HG03460 (cell line): ENCODE results near the gene JUN.
"Not testable (repeated sequence)": the region's sequence is repeated elsewhere in the genome, so short reads cannot be mapped to it uniquely, and the experiment has no call there.

ENCODE experiments used
- ATAC-seq: cut with Tn5 transposase; IDR thresholded peaks from one replicate; pipeline ENCODE4 v1.9.1; 2021; ENCODE audit not compliant: unreplicated experiment

JUN gene

GRCh38 chr1:58809325-58810010 is 25.6 kb upstream of the JUN start:
- no peak for ATAC-seq

DNA sequence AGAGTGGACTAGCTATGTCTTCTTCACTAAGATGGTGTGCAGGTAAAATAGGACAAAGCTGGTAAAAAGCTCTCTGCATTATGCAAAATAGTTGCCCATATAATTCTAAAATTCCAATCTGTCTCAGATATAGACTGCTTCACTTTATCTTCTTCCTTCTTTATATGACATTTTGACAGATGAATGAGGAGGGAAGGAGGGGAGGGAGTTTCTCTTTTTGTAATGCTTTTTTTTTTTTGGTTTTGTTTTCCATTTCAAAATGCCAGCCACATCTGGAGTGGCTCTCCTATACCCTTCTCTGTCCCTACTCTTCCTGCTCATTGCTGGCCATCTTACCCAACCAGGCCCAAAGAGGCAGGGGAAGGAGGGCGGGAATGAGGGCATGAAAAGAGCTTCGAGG is 24.2 kb upstream of the JUN start:
- no peak for ATAC-seq

GRCh38 chr1:58805716-58806571 is 22.1 kb upstream of the JUN start:
- ATAC-seq = peak; percentile 64

- no peak for ATAC-seq
These were observed 21.2 kb upstream of the JUN start for GRCh38 chr1:58804853-58805565.

GRCh38 chr1:58803858-58804257 is 20.0 kb upstream of the JUN start:
- ATAC-seq = no peak

DNA sequence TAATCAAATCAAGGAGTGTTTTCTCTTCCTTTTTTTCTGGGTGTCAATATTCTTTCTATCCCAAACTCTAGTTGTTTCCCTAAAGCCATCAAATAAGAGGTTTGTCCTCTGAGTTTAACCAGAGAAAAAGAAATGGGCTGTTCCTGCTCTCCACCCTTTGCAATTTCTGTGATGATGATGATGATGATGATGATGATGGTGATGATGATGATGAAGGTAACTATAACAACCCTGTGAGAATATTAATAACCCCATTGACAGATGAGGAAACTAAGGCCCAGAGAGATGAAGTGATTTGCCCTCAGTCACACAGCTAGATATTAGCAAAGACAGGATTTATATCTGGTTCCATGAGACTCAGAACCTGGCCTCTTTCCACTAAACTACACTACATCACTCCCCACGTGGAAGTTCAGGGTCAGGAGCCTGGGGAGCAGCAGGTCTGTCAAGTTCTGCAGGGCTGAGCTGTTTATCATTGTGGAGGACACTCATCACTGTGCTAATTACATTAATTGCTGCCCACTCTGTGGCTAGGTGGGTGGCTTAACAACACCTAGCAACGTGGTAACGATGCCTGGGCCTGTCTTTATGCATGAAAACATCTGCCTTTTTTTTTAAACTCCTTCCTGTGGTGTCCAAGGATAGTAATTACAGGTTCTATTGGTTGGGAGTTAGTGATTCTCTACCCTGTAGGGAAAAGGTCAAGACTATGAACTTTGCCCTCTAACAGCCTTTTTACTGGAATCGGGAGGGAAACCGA is 19.0 kb upstream of the JUN start:
- no peak for ATAC-seq

DNA sequence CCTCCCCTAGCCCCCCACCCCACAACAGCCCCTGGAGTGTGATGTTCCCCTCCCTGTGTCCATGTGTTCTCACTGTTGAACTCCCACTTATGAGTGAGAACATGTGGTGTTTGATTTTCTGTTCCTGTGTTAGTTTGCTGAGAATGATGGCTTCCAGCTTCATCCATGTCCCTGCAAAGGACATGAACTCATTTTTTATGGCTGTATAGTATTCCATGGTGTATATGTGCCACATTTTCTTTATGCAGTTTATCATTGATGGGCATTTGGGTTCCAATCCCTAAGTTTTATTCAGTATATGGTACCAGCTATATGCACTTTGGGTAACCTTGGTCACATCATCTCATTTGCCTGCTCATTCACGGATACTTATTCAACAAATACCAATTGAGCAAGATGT is 17.4 kb upstream of the JUN start:
- ATAC-seq = not testable (repeated sequence)

DNA sequence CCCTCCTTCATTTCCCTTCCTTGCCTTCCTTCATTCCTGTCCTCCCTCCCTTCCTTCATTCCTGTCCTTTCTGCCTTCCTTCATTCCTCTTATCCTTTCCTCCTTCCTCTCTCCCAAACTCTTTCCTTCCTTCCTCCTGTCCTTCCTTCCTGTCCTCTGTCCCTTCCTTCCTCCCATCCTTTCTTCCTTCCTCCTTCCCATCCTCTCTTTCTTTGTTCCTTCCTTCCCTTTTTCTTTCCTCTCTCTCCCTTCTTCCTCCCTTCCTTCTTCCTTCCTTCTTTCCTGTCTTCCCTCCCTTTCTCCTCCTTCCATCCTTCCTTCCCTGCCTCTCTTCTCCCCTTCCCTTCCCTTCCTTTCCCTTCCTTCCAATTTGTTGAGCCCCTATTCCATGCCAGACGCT is 15.8 kb upstream of the JUN start:
- ATAC-seq = no peak

DNA sequence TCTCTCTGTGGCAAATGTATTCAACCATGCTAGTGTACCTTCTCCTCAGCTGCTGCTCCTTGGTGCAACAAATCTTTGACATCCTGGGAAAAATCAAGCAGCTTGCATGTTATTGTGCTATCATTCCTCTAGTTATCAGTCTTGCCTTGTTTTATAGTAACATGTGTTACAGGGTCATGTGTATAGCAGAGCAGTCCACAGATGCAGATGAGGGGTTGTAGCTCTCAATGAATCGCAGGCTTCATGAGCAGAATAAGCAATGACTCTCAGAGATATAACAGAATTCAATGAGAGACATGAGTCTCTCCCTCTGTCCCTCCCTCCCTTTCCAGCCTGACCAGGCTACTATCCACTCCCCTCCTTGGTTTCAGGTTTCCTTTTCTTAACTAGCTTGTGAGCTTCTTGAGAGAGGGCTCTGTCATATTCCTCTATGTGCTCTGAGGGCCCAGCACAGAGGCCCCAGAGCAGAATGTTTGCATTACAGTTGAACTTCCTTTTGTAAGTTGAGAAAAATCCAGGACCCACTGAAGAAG is 15.1 kb upstream of the JUN start:
- no peak for ATAC-seq

DNA sequence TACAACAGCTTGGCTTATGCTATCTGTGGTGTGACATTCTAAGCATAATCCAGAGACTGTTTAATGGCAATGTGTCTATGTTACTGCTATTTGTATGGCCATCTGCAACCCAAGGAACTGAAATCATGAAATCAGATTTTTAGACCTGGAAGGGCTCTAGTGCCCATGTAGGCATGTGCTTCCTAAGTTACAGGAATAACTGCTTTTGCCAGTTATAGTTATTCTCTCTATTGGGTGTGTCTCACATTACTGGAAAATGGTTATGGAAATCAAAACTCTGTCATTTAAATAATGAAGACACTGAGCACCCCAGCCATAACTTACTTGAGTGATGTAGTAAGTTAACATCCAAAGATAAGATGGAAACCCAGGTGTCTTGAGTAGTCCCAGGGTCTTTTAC is 12.6 kb upstream of the JUN start:
- ATAC-seq = no peak

DNA sequence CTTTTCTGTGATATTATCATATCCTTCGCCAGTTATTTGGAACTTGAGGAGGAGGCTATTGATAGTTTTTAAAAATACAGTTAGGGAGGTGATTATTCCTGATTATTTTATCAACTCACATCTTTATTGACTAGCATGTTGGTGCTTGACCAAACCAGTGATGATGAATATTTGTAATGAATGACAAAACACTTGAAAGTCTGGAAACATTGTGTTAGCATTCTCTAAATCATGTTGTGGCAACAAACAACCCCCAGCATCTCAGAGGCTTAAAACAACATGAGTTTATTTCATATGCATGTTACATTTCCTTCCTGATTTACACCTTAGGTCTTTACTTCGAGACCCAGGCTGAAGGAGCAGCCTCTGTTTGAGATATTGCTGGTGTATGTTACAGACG is 10.7 kb upstream of the JUN start:
- ATAC-seq = no peak

- ATAC-seq = no peak
These were observed 9.0 kb upstream of the JUN start for GRCh38 chr1:58792846-58793245.

- ATAC-seq = no peak
These were observed 7.3 kb upstream of the JUN start for GRCh38 chr1:58791106-58791505.

GRCh38 chr1:58789996-58790660 is 6.3 kb upstream of the JUN start:
- no peak for ATAC-seq

DNA sequence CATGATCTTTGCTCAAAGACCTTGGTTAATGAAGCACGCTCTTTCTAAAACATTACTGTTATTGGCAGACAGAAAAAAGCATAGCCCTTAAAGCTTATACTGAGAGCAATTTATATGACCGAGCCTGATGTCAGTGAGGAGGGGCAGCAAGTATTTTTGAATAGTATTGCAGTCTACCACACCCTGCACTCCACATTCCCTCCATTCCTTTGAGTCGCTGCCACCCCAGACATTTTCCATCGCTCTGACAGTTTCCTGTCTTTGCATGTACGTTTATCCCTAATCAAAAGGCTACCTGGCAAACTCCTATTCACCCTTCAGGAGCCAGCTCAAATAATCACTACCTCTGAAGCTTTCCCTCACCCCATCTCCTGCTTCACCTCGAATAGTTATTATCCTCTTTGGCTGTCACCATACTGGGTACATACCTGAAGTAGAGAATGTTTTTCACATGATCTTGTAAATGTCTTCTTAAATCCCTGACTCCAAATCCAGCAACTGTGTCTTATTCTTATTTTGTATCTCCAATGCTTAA is 5.5 kb upstream of the JUN start:
- ATAC-seq = no peak

GRCh38 chr1:58788259-58788658 is 4.4 kb upstream of the JUN start:
- ATAC-seq = no peak

DNA sequence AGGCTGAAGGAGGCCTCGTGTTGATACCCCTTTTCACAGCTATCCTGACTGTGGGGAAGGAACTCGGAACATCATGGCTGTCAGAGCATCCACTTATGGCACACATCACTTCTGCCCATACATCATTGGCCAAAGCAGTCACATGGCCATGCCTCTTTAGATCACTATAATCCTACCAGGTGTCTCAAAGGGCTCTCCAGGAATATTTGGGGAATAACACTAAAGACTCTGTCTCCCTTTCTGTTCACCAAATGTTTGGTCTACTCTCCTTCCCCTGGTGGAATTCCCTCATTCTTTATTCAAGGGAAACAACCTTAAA is 3.0 kb upstream of the JUN start:
- no peak for ATAC-seq

DNA sequence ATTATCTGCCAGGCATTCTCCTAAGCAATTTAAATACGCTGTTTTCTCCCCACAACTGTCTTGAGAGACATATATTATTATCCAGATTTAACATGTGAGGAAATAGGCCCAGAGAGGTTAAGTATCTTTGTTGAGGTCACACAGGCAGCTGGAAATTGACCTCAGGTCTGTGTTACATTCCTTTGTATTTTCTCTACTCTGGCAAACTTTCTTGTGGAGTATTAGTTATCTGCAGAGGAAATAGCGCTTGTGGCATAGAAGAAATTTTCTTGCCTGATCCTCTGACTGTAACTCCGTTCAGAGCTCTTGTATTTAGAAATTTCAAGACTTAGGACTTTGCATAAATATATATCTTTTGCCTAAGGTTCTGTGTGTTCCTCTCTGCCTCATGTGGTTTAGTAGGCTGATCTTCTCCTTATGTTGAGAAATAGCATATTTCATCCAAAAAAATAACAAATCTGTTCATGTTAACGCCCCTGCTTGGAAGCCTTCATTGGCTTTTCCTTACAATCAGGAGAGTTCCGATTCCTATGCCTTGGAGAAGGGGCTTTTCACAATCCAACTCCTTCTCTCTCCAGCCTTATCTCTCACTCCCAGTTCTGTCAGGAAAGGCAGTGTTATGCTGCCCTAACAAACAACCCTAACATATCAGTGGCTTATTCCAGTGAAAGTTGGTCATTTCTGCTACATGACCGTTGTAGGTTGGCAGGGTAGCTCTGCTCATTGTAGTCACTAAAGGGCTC is 2.5 kb upstream of the JUN start:
- no peak for ATAC-seq

DNA sequence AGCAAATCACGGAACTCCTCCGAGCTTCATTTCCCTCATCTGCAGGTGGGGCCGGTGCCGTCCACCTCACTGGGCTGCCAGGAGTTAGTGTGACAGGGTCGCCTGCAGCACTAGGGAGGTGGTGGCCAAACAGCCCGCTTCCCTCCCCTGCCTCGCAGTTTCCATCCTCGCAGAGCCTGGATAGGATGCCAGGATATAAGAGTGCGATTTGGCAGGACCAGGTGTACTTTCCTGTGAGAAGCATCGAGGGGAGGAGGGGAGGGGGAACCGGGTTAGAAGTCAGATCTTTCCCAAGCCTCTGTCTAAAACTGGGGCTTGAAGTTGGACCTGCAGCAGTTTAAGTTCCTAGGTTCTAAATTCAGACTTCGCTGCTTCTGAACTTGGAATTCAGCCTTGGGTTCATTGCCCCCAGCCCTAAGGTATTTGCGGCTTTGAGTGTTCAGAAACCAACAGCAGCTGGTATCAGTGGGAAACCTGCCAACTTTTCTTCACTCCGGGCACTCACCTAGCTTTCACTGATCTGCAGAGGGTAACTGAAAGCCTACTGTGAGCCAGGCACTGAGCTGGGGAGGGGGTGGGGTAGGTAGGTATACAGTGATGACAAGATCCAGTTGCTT is 1.7 kb upstream of the JUN start:
- ATAC-seq = no peak
